ENCODE results near the gene POLR1B.
"Not testable (repeated sequence)": the region's sequence is repeated elsewhere in the genome, so short reads cannot be mapped to it uniquely, and the experiment has no call there.

Gene POLR1B

GRCh38 chr2:112604952-112605351 is 62.7 kb downstream of the POLR1B start:
- no peak for TF ChIP-seq CTCF (IDR thresholded peaks at IDR 0.05; ENCODE audit: low read depth, low read length)
- no peak overlapping the region for H3K4me3 ChIP-seq (ENCODE audit: low read depth, low read length)

- TF ChIP-seq CTCF (IDR thresholded peaks at IDR 0.05; ENCODE audit: low read depth, low read length): no peak
- H3K4me3 ChIP-seq (ENCODE audit: low read depth, low read length): no peak overlapping the region
These were observed 63.7 kb downstream of the POLR1B start for GRCh38 chr2:112605926-112606325.

GRCh38 chr2:112606547-112606946 is 64.3 kb downstream of the POLR1B start:
- no peak overlapping the region for H3K4me3 ChIP-seq (ENCODE audit: low read depth, low read length)
- no peak for TF ChIP-seq CTCF (IDR thresholded peaks at IDR 0.05; ENCODE audit: low read depth, low read length)

GRCh38 chr2:112607680-112608438 is 65.6 kb downstream of the POLR1B start:
- TF ChIP-seq CTCF (IDR thresholded peaks at IDR 0.05; ENCODE audit: low read depth, low read length): no peak

GRCh38 chr2:112609320-112609719 is 67.1 kb downstream of the POLR1B start:
- H3K4me3 ChIP-seq (ENCODE audit: low read depth, low read length): not testable (repeated sequence)

More at GRCh38 chr2:112607680-112608438, 65.6 kb downstream of the POLR1B start:
- no peak overlapping the region for H3K4me3 ChIP-seq (ENCODE audit: low read depth, low read length)

GRCh38 chr2:112612283-112612682 is 70.0 kb downstream of the POLR1B start:
- not testable (repeated sequence) for H3K4me3 ChIP-seq (ENCODE audit: low read depth, low read length)

GRCh38 chr2:112614201-112614840 is 72.1 kb downstream of the POLR1B start:
- no peak overlapping the region for H3K4me3 ChIP-seq (ENCODE audit: low read depth, low read length)
- no peak for TF ChIP-seq CTCF (IDR thresholded peaks at IDR 0.05; ENCODE audit: low read depth, low read length)

- no peak overlapping the region for H3K4me3 ChIP-seq (ENCODE audit: low read depth, low read length)
- no peak for TF ChIP-seq CTCF (IDR thresholded peaks at IDR 0.05; ENCODE audit: low read depth, low read length)
These were observed 72.8 kb downstream of the POLR1B start for GRCh38 chr2:112615051-112615450.

GRCh38 chr2:112615798-112616197 is 73.5 kb downstream of the POLR1B start:
- H3K4me3 ChIP-seq (ENCODE audit: low read depth, low read length): not testable (repeated sequence)

Data from WI38 (cell line).